Common myeloid progenitor, CD34-positive (primary cell): Measurements from ENCODE around the gene PPP3CB.

Experiments used
- CTCF ChIA-PET: fragments of 350-600 bp; sonication (Branson Sonifier 250); formaldehyde crosslinking; loops from one replicate; lab custom pipeline; 2021; ENCODE audit warnings: antibody characterized with exemption; lab: Charles Lee
- POLR2A ChIA-PET: fragments of 350-600 bp; sonication (Branson Sonifier 250); formaldehyde crosslinking; loops from one replicate; lab custom pipeline; 2021; ENCODE audit warnings: antibody characterized with exemption; lab: Charles Lee
- DNase-seq, 3 donors: peaks; one replicate each; pipeline versions ENCODE4 v3.0.0 to v3.0.0-alpha.2; 2013
- H3K27ac ChIP-seq, 2 experiments: 1 replicate in 1 of 2; 2 replicates in 1 of 2; pipeline ENCODE4 v1.7.0; 2013; ENCODE audit warnings: inconsistent platforms in 2 of 2, low read length in 2 of 2, mild to moderate bottlenecking in 2 of 2, low read depth in 1 of 2, moderate library complexity in 1 of 2; ENCODE audit not compliant: severe bottlenecking in 2 of 2, insufficient read depth in 1 of 2, poor library complexity in 1 of 2
- H3K27me3 ChIP-seq, 5 experiments: replicated peaks in 2 of 5; 1 replicate in 3 of 5; 2 replicates in 2 of 5; pipeline versions ENCODE4 v1.6.1 to v1.7.0; 2013; ENCODE audit warnings: low read length in 4 of 5, mild to moderate bottlenecking in 2 of 5, moderate library complexity in 2 of 5, inconsistent platforms in 1 of 5; ENCODE audit not compliant: insufficient read depth in 5 of 5, control insufficient read depth in 4 of 5
- H3K36me3 ChIP-seq, 4 experiments: 1 replicate in 2 of 4; 2 replicates in 2 of 4; pipeline versions ENCODE4 v1.6.1 to v1.7.0; 2013; ENCODE audit warnings: low read length in 3 of 4, control low read depth in 1 of 4, mild to moderate bottlenecking in 1 of 4; ENCODE audit not compliant: control insufficient read depth in 4 of 4, insufficient read depth in 4 of 4
- H3K4me1 ChIP-seq, 4 experiments: 1 replicate in 3 of 4; 2 replicates in 1 of 4; pipeline versions ENCODE4 v1.6.1 to v1.7.1; 2013; ENCODE audit warnings: low read length in 3 of 4, mild to moderate bottlenecking in 3 of 4, control low read depth in 1 of 4, inconsistent platforms in 1 of 4, moderate library complexity in 1 of 4; ENCODE audit not compliant: control insufficient read depth in 4 of 4, insufficient read depth in 4 of 4; ENCODE audit errors: control extremely low read depth in 1 of 4
- H3K4me3 ChIP-seq, 7 experiments: 1 replicate in 4 of 7; 2 replicates in 3 of 7; pipeline versions ENCODE4 v1.5.1 to v1.7.0; 2013; ENCODE audit warnings: mild to moderate bottlenecking in 7 of 7, low read length in 6 of 7, moderate library complexity in 6 of 7, inconsistent platforms in 2 of 7, low read depth in 2 of 7, control low read depth in 1 of 7; ENCODE audit not compliant: insufficient read depth in 4 of 7, control insufficient read depth in 1 of 7; ENCODE audit errors: extremely low read depth in 1 of 7
- H3K9me3 ChIP-seq, 5 experiments: 1 replicate in 4 of 5; 2 replicates in 1 of 5; pipeline versions ENCODE4 v1.6.1 to v1.7.1; 2013; ENCODE audit warnings: low read length in 4 of 5, mild to moderate bottlenecking in 2 of 5, inconsistent platforms in 1 of 5, low read depth in 1 of 5, moderate library complexity in 1 of 5; ENCODE audit not compliant: control insufficient read depth in 4 of 5, insufficient read depth in 2 of 5; ENCODE audit errors: control extremely low read depth in 1 of 5
- WGBS: methylation state at CpG from one replicate; pipeline ENCODE4 v1.1.5; 2013; ENCODE audit not compliant: insufficient coverage; 5-methylcytosine and 5-hydroxymethylcytosine counted together

Gene PPP3CB

DNA sequence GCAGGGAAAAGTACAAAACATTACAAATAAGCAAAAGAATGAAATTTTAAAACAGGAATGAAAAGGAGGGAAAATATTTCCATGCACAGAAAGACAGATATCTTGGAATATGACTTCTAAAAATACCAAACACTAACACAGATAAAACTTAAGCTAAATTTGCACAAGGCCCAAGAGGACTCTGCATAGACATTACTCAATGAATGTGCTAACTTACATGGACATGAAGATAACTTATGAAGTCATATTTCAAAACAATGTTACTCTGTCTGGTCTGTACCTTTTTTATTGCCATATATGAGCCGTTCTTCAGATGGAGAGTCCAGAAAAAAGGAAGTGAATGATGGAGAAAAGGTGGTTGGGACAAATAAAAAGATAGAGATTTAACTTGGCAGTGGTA, 47.4 kb downstream of the PPP3CB start:
- peaks cover 2 to 25% (median 11%) of the 10 kb centered on the region in 4 experiments for H3K36me3 ChIP-seq
- H3K27ac ChIP-seq, result no peak overlapping the region
- 100% methylated on average over 1 of the region's 1 CpG for WGBS
- no peak for DNase-seq
- ChIA-PET CTCF (no interaction called here), POLR2A (no interaction called here)
- H3K9me3 ChIP-seq, result no peaks in the 10 kb centered on the region
- no peaks in the 10 kb centered on the region for H3K4me1 ChIP-seq
- H3K27me3 ChIP-seq, result no peaks in the 10 kb centered on the region
- no peak overlapping the region for H3K4me3 ChIP-seq

DNA sequence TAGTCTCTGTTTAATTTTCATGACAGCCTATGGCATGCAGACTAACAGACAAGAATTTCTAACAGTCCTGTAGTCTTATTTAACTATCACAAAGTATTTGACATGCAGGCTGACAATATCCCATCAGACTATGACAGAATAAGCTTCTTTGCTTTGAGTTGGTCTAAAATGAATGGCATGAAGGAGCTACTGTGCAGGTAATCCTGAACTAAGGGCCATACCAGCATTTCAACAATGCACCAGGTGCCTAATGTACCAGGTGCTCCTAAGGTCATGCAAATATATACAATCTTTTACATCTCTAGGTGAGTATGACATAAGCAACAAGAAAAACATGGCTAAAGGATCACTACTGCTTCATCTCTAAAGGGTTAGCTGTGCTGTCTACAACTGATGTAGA, 48.9 kb downstream of the PPP3CB start:
- ChIA-PET POLR2A (no interaction called here), CTCF (no interaction called here)
- H3K36me3 ChIP-seq, result peaks cover 3 to 25% (median 13%) of the 10 kb centered on the region in 4 experiments
- H3K27me3 ChIP-seq, result no peaks in the 10 kb centered on the region
- H3K4me3 ChIP-seq, result no peak overlapping the region
- no peak for DNase-seq
- H3K27ac ChIP-seq, result no peak overlapping the region
- no peaks in the 10 kb centered on the region for H3K9me3 ChIP-seq
- no peaks in the 10 kb centered on the region for H3K4me1 ChIP-seq

DNA sequence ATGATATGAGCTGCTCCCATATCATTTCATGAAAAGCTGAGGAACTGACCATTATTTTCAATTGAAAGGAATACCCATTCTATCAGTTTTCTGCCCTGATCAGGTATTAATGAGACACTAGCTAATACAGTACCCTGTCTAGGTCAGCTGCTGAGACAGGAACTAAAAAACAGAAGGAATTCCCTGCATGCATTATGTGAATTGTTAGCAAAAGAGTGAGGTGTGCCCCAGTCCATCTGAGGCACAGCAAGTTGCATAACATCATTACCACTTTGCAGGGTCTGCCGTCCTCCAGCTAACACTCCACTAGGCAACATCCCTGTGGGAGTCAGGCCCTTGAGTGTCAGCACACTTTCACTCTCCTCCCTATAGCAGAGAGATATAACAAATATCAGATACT, 51.4 kb downstream of the PPP3CB start:
- DNase-seq, result no peak
- Histone ChIP-seq H3K36me3 (peaks cover 4 to 33% (median 17%) of the 10 kb centered on the region in 4 experiments), H3K9me3 (no peaks in the 10 kb centered on the region), H3K27me3 (no peaks in the 10 kb centered on the region), H3K4me3 (no peak overlapping the region), H3K27ac (no peak overlapping the region), H3K4me1 (no peaks in the 10 kb centered on the region)
- WGBS, result no CpG with 5 or more reads among the region's 1 CpG
- ChIA-PET POLR2A (interaction anchor here (1.0 kb wide), 1 partner anchor 52 kb away, joined by 3 read pairs; the partner anchor contains the start of gene PPP3CB), CTCF (no interaction called here)

DNA sequence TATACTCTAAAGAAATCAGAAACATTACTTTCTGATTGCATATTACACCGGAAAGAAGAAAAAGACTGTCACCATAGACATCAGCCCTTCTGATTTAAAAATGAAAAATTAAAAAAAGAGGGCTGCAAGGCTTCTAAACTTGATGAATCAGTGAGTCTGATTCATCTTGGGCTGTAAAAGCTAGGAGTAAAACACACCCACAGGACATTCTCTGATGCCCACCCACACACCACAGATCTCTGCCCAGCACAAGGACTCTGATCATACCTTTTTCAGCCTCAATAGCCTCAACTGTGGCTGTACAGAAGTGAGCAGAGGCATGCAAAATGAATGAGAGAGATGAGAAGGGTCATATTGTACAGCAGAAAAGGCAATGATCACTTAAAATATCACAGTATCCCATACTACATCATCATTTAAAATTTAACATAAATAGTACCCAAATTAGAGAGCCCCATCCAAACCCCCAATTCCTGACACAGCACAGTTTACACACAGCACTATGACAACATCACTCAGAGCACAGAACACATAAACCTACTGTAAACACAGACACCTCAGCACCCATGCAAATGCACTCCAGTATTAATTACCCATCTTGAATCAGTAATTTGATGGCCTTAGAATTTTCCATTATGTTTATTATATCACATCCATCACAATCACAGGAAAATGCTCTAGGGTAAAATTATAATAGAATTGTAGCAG, 56.1 kb downstream of the PPP3CB start:
- DNase-seq, result no peak
- Histone ChIP-seq H3K27ac (no peak overlapping the region), H3K4me1 (no peaks in the 10 kb centered on the region), H3K4me3 (no peak overlapping the region), H3K9me3 (no peaks in the 10 kb centered on the region), H3K27me3 (no peaks in the 10 kb centered on the region), H3K36me3 (peaks cover 10 to 39% (median 23%) of the 10 kb centered on the region in 4 experiments)
- ChIA-PET POLR2A (no interaction called here), CTCF (no interaction called here)
- WGBS, result no CpG with 5 or more reads among the region's 1 CpG

DNA sequence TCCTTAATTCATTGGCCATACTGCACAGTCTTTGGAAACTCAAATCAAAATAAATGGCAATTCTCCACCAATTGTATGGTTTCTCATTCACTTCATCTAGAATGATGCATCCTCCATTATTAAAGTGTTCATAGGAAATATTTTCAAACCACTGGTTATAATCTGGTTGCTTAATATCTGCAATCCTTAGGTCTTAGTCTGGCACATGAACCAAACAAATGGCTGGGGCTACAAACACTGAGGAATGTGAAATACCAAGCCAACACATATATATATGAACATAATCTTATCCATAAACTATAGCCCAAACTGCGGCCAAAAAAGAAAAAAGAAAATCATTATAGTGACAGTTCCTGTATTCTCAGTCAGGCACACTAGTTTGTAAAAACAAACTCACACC, 56.8 kb downstream of the PPP3CB start:
- CTCF ChIA-PET, result no interaction called here
- H3K4me3 ChIP-seq, result no peak overlapping the region
- no peaks in the 10 kb centered on the region for H3K9me3 ChIP-seq
- peaks cover 7 to 33% (median 22%) of the 10 kb centered on the region in 4 experiments for H3K36me3 ChIP-seq
- H3K4me1 ChIP-seq, result no peaks in the 10 kb centered on the region
- WGBS, result no CpG with 5 or more reads among the region's 1 CpG
- POLR2A ChIA-PET, result no interaction called here
- no peak for DNase-seq
- no peaks in the 10 kb centered on the region for H3K27me3 ChIP-seq
- no peak overlapping the region for H3K27ac ChIP-seq

DNA sequence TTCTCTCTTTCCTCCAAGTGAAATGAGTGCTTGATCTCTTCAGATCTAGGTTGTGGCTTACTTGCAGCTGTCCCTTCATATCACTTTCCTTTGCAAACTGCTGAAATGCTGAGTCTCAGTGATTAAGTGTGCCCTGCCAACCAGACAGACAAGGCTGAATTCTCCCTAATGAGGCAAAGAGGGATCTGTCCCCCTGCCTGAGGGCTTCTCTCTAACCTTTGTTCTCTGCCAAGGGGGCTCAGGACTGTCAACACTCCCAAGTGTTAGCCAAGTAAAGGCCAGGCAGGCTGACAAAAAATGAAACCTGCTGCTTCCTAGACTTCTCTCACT, 62.3 kb downstream of the PPP3CB start, which contains the start of gene MSS51:
MSS51 (minus strand) TSS at position 24 of the 330 bp plus-strand sequence. CDS start 5,277 bp downstream, outside the sequence.
- H3K4me1 ChIP-seq, result peaks cover 0 to 8% (median 2%) of the 10 kb centered on the region in 4 experiments
- ChIA-PET POLR2A (no interaction called here), CTCF (no interaction called here)
- no peak within 1 kb of the TSS for H3K4me3 ChIP-seq
- peaks cover 4 to 15% (median 11%) of the 10 kb centered on the region in 4 experiments for H3K36me3 ChIP-seq
- no peaks in the 10 kb centered on the region for H3K27me3 ChIP-seq
- peak in 1 of 3 donors; percentile 26 for DNase-seq
- H3K9me3 ChIP-seq, result no peaks in the 10 kb centered on the region
- peak within 1 kb of the TSS in 1 of 2 experiments; percentile 52 for H3K27ac ChIP-seq

DNA sequence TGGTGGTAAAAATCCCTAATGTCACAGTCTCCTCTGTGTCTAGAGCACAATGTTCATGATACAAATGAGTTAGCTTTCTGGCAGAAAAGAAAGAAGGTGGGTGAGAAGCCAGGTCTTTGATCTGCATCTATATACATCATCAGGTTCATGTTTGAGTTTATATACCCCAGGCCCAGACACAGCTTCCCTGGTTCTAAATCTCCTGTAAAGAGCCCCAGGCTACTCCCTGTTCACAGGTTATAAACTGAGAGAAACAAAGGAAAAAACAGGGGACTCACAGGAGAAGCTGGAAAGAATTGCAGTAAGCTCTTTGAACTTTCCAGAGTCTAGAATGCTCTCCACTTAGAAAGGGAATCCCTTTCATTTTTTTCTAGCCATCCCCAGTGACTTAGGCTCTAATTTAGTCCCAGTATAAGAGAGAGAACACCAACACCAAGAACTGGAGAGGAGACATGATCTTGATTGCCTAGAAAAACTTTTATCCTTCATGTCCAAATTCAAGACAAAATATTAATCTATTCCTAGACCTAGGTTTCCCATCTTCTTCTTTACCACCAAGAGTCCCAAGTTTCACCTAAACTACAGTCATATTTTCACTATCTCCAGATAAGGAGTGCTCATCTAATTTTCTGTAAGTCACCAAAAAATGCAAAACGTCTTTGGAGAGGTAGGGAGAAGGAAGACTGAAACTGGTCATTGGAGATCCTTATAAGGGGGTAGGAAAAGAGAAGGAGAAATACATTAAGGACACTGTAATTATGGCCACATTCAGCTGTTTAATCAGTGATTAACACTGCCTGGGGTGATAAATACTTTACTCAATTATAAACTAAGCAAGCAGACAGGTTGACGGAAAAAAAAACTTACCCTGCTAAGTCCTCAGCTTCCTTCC, 62.9 kb downstream of the PPP3CB start:
- H3K36me3 ChIP-seq, result peaks cover 4 to 15% (median 12%) of the 10 kb centered on the region in 4 experiments
- WGBS, result 33% methylated on average over 1 of the region's 2 CpGs
- H3K4me1 ChIP-seq, result peaks cover 0 to 8% (median 2%) of the 10 kb centered on the region in 4 experiments
- H3K27ac ChIP-seq, result no peak overlapping the region
- ChIA-PET POLR2A (no interaction called here), CTCF (interaction anchor here (0.5 kb wide), 1 partner anchor 12 kb away, joined by 3 read pairs; no protein-coding TSS in a partner anchor)
- DNase-seq, result no peak
- no peaks in the 10 kb centered on the region for H3K27me3 ChIP-seq
- no peaks in the 10 kb centered on the region for H3K9me3 ChIP-seq
- no peak overlapping the region for H3K4me3 ChIP-seq
